WTC11 (cell line): Measurements from ENCODE around the gene PPP1R37.

Experiments
- ELF4 ChIP-seq: sonication (generic); formaldehyde crosslinking; IDR thresholded peaks from 2 replicates; pipeline ENCODE4 v1.8.1; 2022; ENCODE audit warnings: low read depth, mild to moderate bottlenecking, moderate library complexity, missing genetic modification reagents
- STAT6 ChIP-seq: sonication (generic); formaldehyde crosslinking; conservative IDR thresholded peaks from 2 replicates; pipeline ENCODE4 v1.8.1; 2023; ENCODE audit warnings: mild to moderate bottlenecking, low read depth, missing genetic modification reagents, moderate library complexity
- TEAD4 ChIP-seq: sonication (generic); formaldehyde crosslinking; IDR thresholded peaks from 2 replicates; pipeline ENCODE4 v1.8.0; 2022; ENCODE audit warnings: mild to moderate bottlenecking, missing genetic modification reagents
- ZNF232 ChIP-seq: sonication (generic); formaldehyde crosslinking; IDR thresholded peaks from 2 replicates; pipeline ENCODE4 v1.8.0; 2022; ENCODE audit warnings: mild to moderate bottlenecking, missing genetic modification reagents
- ZNF317 ChIP-seq: sonication (generic); formaldehyde crosslinking; IDR thresholded peaks from 2 replicates; pipeline ENCODE4 v1.8.1; 2023; ENCODE audit warnings: low read depth, mild to moderate bottlenecking, moderate library complexity, missing genetic modification reagents, borderline replicate concordance
- ZNF512 ChIP-seq: sonication (generic); formaldehyde crosslinking; IDR thresholded peaks from 2 replicates; pipeline ENCODE4 v1.8.1; 2022; ENCODE audit warnings: missing genetic modification reagents, borderline replicate concordance
- TF ChIP-seq, protein P1 (sequence below): sonication (generic); formaldehyde crosslinking; IDR thresholded peaks from 2 replicates; pipeline ENCODE4 v1.8.1; 2023; ENCODE audit warnings: mild to moderate bottlenecking, moderate library complexity, missing genetic modification reagents
- TF ChIP-seq, protein P2 (sequence below): fragments of 200-600 bp; IDR thresholded peaks from 2 replicates; pipeline ENCODE4 v1.8.0; 2022; ENCODE audit warnings: antibody characterized with exemption

DNA sequence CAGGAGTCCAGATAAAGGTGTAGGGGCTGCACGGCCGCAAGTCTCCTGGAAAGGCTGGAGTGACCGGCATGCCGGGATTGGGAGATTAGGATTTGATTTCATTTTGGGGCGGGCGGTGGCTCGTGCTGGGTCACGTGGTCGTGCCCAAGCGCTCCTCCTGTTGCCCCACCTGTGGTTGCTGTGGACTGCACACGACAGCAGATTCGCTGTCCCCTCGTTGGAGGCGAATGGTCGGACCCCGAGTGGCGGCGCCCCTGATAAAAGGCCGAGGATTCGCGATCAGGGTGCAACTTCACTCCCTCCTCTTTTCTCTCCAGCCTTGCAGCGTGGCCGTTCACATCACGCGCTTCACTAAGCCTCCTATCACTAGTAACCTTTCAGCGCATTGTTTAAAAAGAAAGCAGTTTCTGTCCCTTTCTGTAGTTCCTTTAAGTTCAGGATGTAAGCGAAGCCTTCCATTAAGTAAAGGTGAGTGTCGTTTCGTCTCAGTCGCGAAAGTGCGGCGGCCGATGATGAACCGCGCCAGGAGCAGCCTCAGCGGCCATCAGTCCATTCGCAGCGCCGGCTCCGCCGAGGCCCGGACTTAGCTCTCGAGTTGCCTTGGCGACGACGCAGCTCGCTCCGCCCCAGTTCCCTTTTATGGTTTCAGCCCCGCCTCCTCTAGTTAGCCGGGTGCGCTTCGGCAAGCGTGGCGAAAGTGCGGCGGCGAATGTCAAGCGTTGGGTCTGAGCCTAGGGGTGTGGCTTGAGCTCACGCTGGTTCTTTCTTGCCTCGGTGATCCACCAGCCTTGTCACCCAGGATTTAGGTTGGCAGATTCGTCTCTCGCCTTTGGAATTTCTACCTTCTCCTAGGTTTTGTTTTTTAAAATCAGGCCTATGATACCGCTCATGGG is 1.7 kb upstream of the PPP1R37 start:
- TF ChIP-seq, protein P1, sequence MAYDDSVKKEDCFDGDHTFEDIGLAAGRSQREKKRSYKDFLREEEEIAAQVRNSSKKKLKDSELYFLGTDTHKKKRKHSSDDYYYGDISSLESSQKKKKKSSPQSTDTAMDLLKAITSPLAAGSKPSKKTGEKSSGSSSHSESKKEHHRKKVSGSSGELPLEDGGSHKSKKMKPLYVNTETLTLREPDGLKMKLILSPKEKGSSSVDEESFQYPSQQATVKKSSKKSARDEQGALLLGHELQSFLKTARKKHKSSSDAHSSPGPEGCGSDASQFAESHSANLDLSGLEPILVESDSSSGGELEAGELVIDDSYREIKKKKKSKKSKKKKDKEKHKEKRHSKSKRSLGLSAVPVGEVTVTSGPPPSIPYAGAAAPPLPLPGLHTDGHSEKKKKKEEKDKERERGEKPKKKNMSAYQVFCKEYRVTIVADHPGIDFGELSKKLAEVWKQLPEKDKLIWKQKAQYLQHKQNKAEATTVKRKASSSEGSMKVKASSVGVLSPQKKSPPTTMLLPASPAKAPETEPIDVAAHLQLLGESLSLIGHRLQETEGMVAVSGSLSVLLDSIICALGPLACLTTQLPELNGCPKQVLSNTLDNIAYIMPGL (CRISPR knock-in tag): no peak
- TF ChIP-seq ZNF232: 0 out of 2 replicates have a peak, but pooled peaks have one; percentile 55
- TF ChIP-seq, protein P2, sequence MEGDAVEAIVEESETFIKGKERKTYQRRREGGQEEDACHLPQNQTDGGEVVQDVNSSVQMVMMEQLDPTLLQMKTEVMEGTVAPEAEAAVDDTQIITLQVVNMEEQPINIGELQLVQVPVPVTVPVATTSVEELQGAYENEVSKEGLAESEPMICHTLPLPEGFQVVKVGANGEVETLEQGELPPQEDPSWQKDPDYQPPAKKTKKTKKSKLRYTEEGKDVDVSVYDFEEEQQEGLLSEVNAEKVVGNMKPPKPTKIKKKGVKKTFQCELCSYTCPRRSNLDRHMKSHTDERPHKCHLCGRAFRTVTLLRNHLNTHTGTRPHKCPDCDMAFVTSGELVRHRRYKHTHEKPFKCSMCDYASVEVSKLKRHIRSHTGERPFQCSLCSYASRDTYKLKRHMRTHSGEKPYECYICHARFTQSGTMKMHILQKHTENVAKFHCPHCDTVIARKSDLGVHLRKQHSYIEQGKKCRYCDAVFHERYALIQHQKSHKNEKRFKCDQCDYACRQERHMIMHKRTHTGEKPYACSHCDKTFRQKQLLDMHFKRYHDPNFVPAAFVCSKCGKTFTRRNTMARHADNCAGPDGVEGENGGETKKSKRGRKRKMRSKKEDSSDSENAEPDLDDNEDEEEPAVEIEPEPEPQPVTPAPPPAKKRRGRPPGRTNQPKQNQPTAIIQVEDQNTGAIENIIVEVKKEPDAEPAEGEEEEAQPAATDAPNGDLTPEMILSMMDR: no peak
- no peak for TF ChIP-seq STAT6 (CRISPR knock-in tag)
- no peak for TF ChIP-seq ZNF512 (CRISPR knock-in tag)
- TF ChIP-seq TEAD4 (CRISPR knock-in tag): no peak
- no peak for TF ChIP-seq ELF4
- no peak for TF ChIP-seq ZNF317 (CRISPR knock-in tag)
